AG09319 (cell line): ENCODE measurements around the gene SEC24C.
"Not testable (repeated sequence)": the region's sequence is repeated elsewhere in the genome, so short reads cannot be mapped to it uniquely, and the experiment has no call there.

ENCODE experiments used
- DNase-seq: peaks from one replicate; pipeline ENCODE4 v3.0.0-alpha.2; 2010; ENCODE audit warnings: low read depth; ENCODE audit errors: extremely low read depth
- CTCF ChIP-seq: IDR thresholded peaks from 2 replicates; pipeline ENCODE4 v1.5.1; 2011; ENCODE audit warnings: low read depth, mild to moderate bottlenecking, inconsistent platforms, low read length, moderate library complexity

The SEC24C gene

GRCh38 chr10:73790886-73791625 is 46.9 kb downstream of the SEC24C start:
- no peak for TF ChIP-seq CTCF
- no peak for DNase-seq

GRCh38 chr10:73791871-73792400 is 47.8 kb downstream of the SEC24C start:
- TF ChIP-seq CTCF = no peak
- no peak for DNase-seq

DNA sequence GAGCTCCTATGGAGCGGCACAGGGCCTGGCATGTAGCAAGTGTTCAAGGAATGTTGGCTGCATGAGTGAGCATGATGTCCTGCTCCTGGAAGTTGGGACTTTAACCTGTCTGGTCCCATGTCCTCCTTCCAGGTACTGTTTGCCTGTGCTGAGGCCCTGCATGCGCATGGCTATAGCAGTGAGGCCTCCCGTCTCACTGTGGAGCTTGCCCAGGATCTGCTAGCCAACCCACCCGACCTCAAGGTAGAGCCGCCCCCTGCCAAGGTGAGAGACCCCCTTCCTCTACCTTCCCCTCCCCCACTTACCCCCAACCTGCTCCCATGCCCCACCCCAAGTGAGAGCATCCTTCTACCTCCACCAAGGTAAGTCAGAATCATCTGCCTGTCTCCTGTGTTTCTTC is 49.3 kb downstream of the SEC24C start:
- TF ChIP-seq CTCF = no peak

DNA sequence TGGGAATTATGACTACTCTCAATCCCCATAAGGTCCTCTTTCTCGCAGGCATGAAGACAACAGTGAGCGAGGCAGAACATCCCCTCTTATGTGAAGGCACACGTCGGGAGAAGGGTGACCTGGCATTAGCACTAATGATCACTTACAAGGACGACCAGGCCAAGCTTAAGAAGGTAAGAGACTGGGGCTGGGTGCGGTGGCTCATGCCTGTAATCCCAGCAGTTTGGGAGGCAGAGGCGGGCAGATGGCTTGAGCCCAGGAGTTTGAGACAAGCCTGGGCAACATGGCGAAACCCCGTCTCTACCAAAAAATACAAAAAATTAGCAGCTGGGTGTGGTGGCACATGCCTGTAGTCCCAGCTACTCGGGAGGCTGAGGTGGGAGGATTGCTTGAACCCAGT is 51.3 kb downstream of the SEC24C start:
- DNase-seq = not testable (repeated sequence)

More for the DNA sequence above, 49.3 kb downstream of the SEC24C start:
- no peak for DNase-seq

DNA sequence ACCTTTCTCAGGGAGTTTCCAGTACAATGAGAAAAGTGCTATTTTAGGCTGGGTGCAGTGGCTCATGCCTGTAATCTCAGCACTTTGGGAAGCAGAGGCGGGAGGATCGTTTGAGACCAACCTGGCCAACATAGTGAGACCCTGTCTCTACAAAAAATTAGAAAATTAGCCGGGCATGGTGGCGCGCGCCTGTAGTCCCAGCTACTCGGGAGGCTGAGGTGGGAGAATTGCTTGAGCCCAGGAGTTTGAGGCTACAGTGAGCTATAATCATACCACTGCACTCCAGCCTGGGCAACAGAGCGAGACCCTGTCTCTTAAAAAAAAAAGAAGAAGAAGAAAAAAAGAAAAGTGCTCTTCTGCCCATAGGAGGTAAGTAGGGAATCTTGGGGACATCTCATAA is 51.9 kb downstream of the SEC24C start:
- DNase-seq = not testable (repeated sequence)

GRCh38 chr10:73796766-73797165 is 52.6 kb downstream of the SEC24C start:
- no peak for TF ChIP-seq CTCF
- no peak for DNase-seq

- no peak for DNase-seq
Measured at GRCh38 chr10:73797324-73798025, 53.3 kb downstream of the SEC24C start.

More at GRCh38 chr10:73797324-73798025, 53.3 kb downstream of the SEC24C start:
- TF ChIP-seq CTCF = no peak
